KBM-7 (cell line): ENCODE data around the gene LBR.
"Not testable (repeated sequence)": the region's sequence is repeated elsewhere in the genome, so short reads cannot be mapped to it uniquely, and the experiment has no call there.

Source experiments
- DNase-seq: peaks from one replicate; pipeline ENCODE4 v3.0.0-alpha.2; 2015
- in situ Hi-C: fragments of 300-500 bp; cut with MboI; formaldehyde crosslinking; loops from 2 replicates; pipeline ENCODE4 v1.14.3; 2020; ENCODE audit warnings: low sequenced_read_pairs, low pct_unique_long_range_greater_than_20kb, mixed read lengths

LBR gene

GRCh38 chr1:225427235-225428067 lies at the start of gene LBR:
Gene LBR (minus strand): TSS chr1:225428038. CDS start chr1:225424075, 3,963 bp downstream.
- in situ Hi-C loops, result no loop called here
- no peak for DNase-seq

DNA sequence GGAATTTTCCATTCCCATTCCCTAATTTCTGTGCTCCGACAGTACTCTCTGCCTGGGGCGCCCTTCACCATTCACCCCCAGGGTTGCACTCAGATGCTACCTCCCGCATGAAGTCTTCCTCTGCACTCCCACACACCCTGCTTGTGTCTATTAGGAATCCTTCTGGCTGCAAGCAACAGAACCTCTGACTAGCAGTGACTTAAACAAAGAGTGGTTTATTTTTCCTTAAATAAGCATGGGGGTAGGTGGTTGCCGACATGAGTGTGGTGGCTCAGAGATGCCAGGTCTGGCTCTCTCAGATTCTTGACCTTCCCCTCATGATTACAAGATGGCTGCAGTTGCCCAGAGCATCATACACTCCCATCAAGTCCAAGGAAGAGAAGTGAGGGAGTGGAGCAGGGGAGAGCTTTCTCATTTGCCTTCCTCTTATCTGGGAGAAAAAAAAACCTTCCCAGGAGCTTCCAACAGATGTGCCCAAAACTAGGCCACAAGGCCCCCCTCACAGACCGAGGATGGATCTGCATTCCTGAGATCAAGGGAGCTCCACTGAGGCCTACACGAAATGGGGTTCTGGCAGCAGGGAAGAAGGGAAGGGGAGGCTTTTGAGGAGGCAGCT lies 49.6 kb upstream of the LBR start:
- DNase-seq, result no peak
- in situ Hi-C loops, result loop anchor here (10.0 kb wide), 1 partner anchor 497 kb away; no protein-coding TSS in a partner anchor

GRCh38 chr1:225476538-225476988 lies 48.7 kb upstream of the LBR start:
- in situ Hi-C loops, result loop anchor here (10.0 kb wide), 1 partner anchor 498 kb away; no protein-coding TSS in a partner anchor
- DNase-seq, result no peak

DNA sequence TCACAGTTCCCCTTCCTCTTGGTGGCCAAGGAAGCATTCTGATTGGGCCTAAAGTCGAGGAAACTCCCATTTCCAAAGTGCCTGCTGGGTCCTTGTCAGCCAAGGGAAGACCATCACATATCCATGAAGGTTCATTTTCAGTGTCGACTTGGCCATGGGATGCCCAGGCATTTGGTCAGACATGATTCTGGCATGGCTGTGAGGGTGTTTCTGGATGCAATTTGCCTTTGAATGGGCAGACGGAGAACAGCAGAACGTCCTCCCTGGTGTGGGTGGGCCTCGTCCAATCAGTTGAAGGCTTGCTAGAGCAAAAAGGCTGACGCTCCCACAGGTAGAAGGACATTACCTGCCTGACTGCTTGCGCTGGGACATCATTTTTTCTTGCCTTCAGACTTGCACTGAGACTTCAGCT lies 48.3 kb upstream of the LBR start:
- DNase-seq, result no peak
- in situ Hi-C loops, result loop anchor here (10.0 kb wide), 1 partner anchor 499 kb away; no protein-coding TSS in a partner anchor

- DNase-seq, result peak; percentile 81
- in situ Hi-C loops, result loop anchor here (10.0 kb wide), 1 partner anchor 500 kb away; no protein-coding TSS in a partner anchor
Observed at GRCh38 chr1:225474986-225475820, 47.4 kb upstream of the LBR start.

DNA sequence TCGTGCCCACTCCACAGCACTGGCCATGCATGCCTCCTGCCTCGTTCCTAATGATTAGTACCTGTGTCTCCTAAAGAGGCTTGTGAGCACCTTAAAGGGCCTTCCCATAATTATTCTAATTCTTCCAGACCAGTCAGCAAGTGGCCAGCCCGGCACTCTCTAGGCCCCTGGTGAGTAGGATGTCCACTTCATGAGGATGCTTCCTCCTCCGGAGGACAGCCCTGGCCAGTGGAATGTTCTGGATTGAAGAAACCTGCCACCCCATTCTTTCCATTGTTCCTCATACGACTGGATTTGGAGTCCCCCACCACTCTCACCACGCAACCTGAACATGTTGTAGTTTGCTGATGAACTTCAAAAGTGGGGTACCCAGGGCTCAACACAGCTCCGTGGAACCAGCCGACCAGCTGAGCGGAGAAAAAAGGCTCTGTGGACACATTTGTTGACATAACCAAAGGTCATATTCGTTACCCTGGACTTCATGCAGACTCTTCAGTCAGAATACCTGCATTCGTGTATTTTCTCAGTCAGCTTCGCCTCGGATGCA lies 46.7 kb upstream of the LBR start:
- in situ Hi-C loops, result loop anchor here (10.0 kb wide), 1 partner anchor 500 kb away; no protein-coding TSS in a partner anchor
- no peak for DNase-seq

GRCh38 chr1:225473676-225474438 lies 46.0 kb upstream of the LBR start:
- in situ Hi-C loops, result loop anchor here (10.0 kb wide), 1 partner anchor 501 kb away; no protein-coding TSS in a partner anchor
- DNase-seq, result not testable (repeated sequence)

- DNase-seq, result not testable (repeated sequence)
- in situ Hi-C loops, result loop anchor here (10.0 kb wide), 1 partner anchor 502 kb away; no protein-coding TSS in a partner anchor
Observed at GRCh38 chr1:225473266-225473665, 45.4 kb upstream of the LBR start.

DNA sequence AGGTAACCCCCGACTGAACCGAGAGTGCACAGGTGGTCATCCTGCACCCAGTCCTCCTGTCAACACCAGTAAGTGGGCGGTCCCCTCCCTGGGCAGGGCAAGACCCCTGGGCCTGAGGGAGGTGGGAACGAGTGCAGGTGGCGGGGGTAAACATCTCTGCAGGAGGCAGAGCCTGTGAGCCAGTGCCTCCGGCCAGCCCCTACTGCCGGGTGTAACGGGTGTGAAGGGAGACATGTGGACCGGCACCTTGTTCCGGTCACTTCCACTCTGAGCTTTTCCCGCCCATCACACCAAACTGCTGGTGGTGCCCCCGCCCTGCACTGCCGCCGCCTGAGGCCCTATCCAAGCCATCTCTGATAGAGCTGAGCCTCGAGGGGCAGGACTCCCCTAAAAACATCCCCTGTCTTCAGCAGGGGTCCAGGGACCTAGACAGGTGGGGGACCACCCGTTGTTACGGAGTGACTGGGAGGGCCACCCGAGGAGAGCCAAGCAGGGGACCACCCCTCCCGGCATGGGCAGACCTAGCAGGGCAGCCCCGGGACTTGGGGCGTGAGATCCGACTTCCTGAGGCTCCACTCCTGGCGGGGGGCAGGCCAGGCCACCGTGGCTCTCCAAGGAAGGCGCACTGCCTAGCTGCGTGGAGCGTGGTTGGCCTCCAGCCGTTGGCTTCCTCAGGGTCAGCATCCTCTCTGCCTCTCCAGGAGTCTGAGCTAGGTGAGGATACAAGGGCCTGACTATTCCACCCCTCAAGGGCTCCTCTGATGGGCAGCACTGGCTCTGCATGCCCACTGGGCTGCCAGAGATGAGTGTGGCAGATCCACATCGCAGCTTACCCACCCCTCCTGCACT lies 43.8 kb upstream of the LBR start:
- DNase-seq, result no peak
- in situ Hi-C loops, result loop anchor here (10.0 kb wide), 1 partner anchor 503 kb away; no protein-coding TSS in a partner anchor

DNA sequence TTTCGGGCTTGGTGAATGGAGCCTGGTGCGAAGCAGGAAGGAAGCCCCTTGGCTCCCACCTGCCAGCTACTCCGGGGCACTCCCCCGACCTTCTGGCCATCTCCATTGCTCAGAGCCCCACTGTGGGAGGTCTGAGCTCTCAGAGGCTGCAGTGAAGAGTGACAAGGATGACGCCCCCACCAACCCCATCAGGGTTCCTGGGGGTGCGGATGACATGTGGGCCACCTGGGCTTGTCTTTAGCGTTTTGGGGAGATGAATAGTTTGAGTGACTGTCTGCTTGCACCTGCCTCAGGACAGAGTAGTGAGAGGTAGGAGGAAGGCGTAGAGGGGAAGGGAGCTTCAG lies 43.2 kb upstream of the LBR start:
- no peak for DNase-seq
- in situ Hi-C loops, result loop anchor here (10.0 kb wide), 1 partner anchor 504 kb away; no protein-coding TSS in a partner anchor

DNA sequence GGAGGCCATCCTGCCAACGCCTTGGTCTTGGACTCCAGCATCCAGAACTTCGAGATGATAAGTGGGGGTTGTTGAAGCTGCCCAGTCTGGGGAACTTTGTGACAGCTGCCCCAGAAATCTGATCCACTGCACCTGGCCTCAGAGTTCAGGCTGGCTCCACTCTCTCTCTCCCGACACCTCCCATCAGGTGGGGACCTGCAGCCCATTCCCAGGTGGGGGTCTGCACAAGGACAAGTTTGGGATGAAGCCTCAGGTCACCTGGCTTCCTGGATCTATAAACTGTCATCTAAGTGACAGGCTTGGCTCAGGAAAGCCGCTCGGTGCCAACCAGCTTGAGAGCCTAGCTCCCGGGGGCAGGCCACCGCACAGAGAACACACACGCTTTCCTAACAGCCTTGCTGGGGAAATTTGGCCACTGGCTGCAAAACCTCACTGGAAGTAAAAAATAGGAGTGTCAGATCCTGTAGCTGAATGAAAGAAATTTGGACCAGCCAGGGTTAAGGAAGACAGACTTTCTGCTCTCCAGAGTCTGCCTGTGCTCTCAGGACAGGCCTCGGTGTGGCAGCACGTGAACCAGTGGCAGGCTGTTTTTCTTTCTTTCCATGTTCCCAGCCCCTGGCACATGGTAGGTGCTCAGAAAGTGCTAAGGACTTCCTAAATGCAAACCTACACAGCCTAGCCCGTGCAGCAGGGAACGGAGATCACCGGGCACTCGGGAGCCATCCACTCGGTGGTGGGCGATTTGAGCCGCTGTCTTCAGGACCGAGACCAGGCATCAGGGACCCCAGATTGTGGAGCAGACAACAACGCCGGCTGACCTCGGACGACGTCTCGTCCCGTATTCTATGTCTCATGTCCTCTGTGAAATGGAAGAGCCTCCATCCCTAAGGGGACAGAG lies 42.6 kb upstream of the LBR start:
- DNase-seq, result no peak
- in situ Hi-C loops, result loop anchor here (10.0 kb wide), 1 partner anchor 504 kb away; no protein-coding TSS in a partner anchor

GRCh38 chr1:225469051-225469450 lies 41.2 kb upstream of the LBR start:
- in situ Hi-C loops, result no loop called here
- DNase-seq, result no peak

DNA sequence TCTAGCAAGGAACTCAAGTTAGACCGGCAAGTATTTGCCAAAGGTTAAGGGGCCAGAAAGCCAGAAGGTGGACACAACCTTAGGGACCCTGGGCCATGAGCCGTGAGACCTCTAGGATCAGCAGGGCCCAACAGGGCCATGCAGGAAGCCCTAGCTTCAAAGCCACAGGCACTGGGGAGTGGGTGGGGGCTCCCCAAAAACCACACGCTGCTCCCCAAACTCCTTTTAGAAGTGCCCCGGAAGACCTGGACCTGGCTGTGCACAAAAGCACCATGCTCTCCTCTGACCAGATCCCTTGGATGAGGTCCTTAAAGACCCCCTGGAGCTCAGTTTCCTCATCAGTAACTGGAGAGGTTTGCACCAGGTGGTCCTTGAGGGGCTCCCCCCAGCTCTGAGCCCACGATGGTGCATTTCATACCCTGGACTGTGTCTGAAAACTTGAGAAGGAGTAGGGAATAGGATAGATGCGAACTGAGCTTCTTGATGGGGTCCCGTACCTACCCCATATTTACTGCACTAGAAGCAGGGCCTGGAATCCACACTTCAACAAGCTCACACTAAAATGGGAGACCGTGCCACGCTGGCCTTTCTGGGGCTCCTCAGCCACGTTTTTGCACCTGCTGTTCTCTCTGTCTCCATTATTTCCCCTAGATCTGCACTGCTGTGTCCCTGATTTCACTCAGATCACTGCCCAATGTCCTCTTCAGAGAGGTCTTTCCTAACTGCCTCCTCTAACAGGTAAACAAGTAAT lies 40.6 kb upstream of the LBR start:
- in situ Hi-C loops, result no loop called here
- no peak for DNase-seq

GRCh38 chr1:225467193-225468020 lies 39.6 kb upstream of the LBR start:
- in situ Hi-C loops, result no loop called here
- DNase-seq, result peak; percentile 89

- DNase-seq, result no peak
- in situ Hi-C loops, result no loop called here
Observed at GRCh38 chr1:225466848-225467192, 39.0 kb upstream of the LBR start.
